Vagina (tissue), 2 donors: ENCODE results near the gene P3H1. TPM values are rescaled to one million over a fixed set of nuclear protein-coding genes. Genes with fewer than 3 reads are reported as not detected.

Experiments
- DNase-seq, 2 donors: peaks; one replicate each; pipeline ENCODE4 v3.0.0-alpha.2; 2017; ENCODE audit errors: extremely low spot score in 2 of 2
- H3K27ac ChIP-seq: fragments of 200-600 bp; sonication (generic); one replicate; pipeline ENCODE4 v1.5.1; 2019
- H3K27me3 ChIP-seq: fragments of 200-600 bp; sonication (generic); one replicate; pipeline ENCODE4 v1.5.1; 2019
- H3K36me3 ChIP-seq, 2 donors: fragments of 200-600 bp; sonication (generic); one replicate each; pipeline ENCODE4 v1.5.1; 2017 to 2019
- H3K4me1 ChIP-seq: fragments of 200-600 bp; sonication (generic); one replicate; pipeline ENCODE4 v1.5.1; 2019
- H3K4me3 ChIP-seq, 2 donors: fragments of 200-600 bp; sonication (generic); 1 replicate in 1 of 2; 2 replicates in 1 of 2; pipeline ENCODE4 v1.5.1; 2016 to 2019
- H3K9me3 ChIP-seq: fragments of 200-600 bp; sonication (generic); one replicate; pipeline ENCODE4 v1.5.1; 2019
- POLR2A ChIP-seq, 2 donors: fragments of 450-650 bp; IDR thresholded peaks; one replicate each; pipeline ENCODE4 v1.6.1; 2017; ENCODE audit warnings: antibody characterized with exemption in 2 of 2, mild to moderate bottlenecking in 2 of 2, moderate library complexity in 2 of 2
- POLR2AphosphoS5 ChIP-seq, 2 donors: sonication (generic); formaldehyde crosslinking; IDR thresholded peaks; one replicate each; pipeline ENCODE4 v1.9.0; 2017; ENCODE audit warnings: antibody characterized with exemption in 2 of 2, mild to moderate bottlenecking in 2 of 2, low read depth in 1 of 2; ENCODE audit not compliant: insufficient read depth in 1 of 2
- intact Hi-C: fragments of 100-400 bp; cut with DNase I; formaldehyde crosslinking; loops from one replicate; pipeline ENCODE4 v1.15.1; 2023
- total RNA-seq: library from RNA; depleted of rRNA; stranded (reverse); fragments of >200 nt; gene quantifications from one replicate; pipeline ENCODE4 v1.2.3, GENCODE V29; 2016
- TF ChIP-seq, protein P1 (sequence below), 3 experiments: fragments of 450-650 bp in 2 of 3; fragments of 200-600 bp in 1 of 3; sonication (generic) in 1 of 3; IDR thresholded peaks; one replicate each; pipeline ENCODE4 v1.5.1; 2017 to 2019; ENCODE audit warnings: antibody characterized with exemption in 3 of 3, mild to moderate bottlenecking in 2 of 3, moderate library complexity in 2 of 3

P3H1 gene
- total RNA-seq, 1 donor from 2014 or later: 40.5 TPM

DNA sequence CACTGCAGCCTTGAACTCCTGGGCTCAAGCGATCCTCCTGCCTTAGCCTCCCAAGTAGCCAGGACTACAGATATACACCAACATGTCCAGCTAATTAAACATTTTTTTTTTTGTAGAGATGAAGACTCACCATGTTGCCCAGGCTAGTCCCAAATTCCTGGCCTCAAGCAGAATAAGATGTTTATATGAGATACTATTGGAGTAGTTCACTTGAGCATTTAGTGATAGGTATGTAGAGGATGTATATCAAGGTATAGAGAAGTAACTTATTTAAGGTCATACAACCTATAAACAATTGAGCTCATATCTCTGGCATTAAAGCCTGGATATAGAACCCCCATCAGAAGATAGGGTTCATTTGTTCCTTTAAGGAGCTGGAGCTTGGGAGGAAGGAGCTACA, 13.3 kb upstream of the P3H1 start:
- Histone ChIP-seq H3K27ac (no peak overlapping the region), H3K4me1 (peaks cover 8% of the 10 kb centered on the region), H3K4me3 (no peak overlapping the region), H3K36me3 (peaks cover 0 to 27% of the 10 kb centered on the region in 2 donors), H3K27me3 (no peaks in the 10 kb centered on the region), H3K9me3 (no peaks in the 10 kb centered on the region)
- intact Hi-C loops: no loop called here
- no peak for DNase-seq
- no peak for TF ChIP-seq POLR2A (IDR thresholded peaks at IDR 0.05)
- TF ChIP-seq, protein P1, sequence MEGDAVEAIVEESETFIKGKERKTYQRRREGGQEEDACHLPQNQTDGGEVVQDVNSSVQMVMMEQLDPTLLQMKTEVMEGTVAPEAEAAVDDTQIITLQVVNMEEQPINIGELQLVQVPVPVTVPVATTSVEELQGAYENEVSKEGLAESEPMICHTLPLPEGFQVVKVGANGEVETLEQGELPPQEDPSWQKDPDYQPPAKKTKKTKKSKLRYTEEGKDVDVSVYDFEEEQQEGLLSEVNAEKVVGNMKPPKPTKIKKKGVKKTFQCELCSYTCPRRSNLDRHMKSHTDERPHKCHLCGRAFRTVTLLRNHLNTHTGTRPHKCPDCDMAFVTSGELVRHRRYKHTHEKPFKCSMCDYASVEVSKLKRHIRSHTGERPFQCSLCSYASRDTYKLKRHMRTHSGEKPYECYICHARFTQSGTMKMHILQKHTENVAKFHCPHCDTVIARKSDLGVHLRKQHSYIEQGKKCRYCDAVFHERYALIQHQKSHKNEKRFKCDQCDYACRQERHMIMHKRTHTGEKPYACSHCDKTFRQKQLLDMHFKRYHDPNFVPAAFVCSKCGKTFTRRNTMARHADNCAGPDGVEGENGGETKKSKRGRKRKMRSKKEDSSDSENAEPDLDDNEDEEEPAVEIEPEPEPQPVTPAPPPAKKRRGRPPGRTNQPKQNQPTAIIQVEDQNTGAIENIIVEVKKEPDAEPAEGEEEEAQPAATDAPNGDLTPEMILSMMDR (IDR thresholded peaks at IDR 0.05): no peak
- no peak for TF ChIP-seq POLR2AphosphoS5 (IDR thresholded peaks at IDR 0.05; ENCODE audit: insufficient read depth in 1 of 2, low read depth in 1 of 2)

DNA sequence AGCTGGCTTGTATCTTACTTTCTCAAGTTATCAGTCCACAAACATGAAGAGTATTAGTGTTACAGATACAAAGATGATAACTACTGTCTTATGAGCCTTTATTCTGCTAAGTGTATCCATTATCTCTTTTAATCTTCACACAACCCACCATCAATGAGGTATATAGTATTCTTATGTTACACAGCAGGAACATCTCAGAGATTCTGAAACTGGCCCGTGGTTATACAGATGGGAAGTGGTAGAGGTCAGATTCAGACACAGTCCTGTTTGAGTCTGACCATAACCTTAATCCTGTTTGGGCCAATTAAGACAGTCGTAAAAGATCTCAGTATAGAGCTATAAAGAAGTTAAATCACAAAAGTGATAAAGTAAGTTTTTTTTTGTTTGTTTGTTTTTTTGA, 12.9 kb upstream of the P3H1 start:
- intact Hi-C loops: no loop called here
- Histone ChIP-seq H3K9me3 (no peaks in the 10 kb centered on the region), H3K4me1 (peaks cover 3% of the 10 kb centered on the region), H3K4me3 (no peak overlapping the region), H3K36me3 (peaks cover 0 to 31% of the 10 kb centered on the region in 2 donors), H3K27ac (no peak overlapping the region), H3K27me3 (no peaks in the 10 kb centered on the region)
- no peak for TF ChIP-seq POLR2AphosphoS5 (IDR thresholded peaks at IDR 0.05; ENCODE audit: insufficient read depth in 1 of 2, low read depth in 1 of 2)
- TF ChIP-seq POLR2A (IDR thresholded peaks at IDR 0.05): no peak
- TF ChIP-seq, protein P1 (IDR thresholded peaks at IDR 0.05): no peak
- DNase-seq: no peak

DNA sequence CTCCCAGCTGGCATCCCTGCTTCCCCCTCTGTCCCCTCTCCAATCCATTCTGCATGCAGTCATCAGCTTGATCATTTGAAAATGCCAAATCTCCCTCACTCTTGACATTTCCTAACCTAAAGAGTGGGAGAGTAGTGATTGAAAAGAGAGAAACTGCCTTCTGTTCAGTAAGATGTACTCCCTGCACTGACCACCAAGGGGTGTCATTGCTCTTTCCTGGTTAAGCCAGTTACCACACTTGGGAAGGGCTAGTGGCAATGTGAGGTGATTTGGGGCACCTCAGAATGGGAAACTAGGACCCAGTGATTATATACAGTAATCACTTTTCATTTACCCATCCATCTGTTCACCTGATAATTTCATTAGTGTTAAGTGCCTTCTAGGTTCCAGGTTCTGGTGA, 11.0 kb upstream of the P3H1 start:
- intact Hi-C loops: no loop called here
- H3K36me3 ChIP-seq: peaks cover 0 to 39% of the 10 kb centered on the region in 2 donors
- H3K4me3 ChIP-seq: no peak overlapping the region

DNA sequence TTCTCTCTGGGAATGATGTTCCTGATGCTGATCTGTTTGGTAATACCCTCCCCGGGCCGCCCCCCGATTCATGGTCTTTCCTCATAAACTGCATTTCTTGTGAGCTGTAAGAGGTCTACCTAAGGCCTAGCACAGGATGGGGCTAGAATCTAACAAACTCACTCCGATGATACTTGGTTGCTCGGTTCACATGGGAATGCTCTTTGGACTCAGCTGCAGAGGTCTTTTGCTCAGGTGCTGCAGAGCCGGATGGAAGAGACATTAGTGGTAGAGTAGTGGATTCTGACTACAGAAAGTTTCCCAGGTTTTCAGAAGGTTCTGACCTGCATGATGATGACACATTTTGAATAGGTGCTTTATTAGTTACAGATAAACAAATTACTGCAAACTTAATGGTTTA, 9.7 kb upstream of the P3H1 start:
- intact Hi-C loops: no loop called here
- Histone ChIP-seq H3K4me1 (no peaks in the 10 kb centered on the region), H3K27ac (no peak overlapping the region), H3K9me3 (no peaks in the 10 kb centered on the region), H3K4me3 (no peak overlapping the region), H3K27me3 (no peaks in the 10 kb centered on the region), H3K36me3 (peaks cover 0 to 39% of the 10 kb centered on the region in 2 donors)
- TF ChIP-seq POLR2AphosphoS5 (IDR thresholded peaks at IDR 0.05; ENCODE audit: insufficient read depth in 1 of 2, low read depth in 1 of 2): no peak
- TF ChIP-seq, protein P1 (IDR thresholded peaks at IDR 0.05): no peak
- no peak for TF ChIP-seq POLR2A (IDR thresholded peaks at IDR 0.05)
- no peak for DNase-seq

More for the DNA sequence above, 11.0 kb upstream of the P3H1 start:
- DNase-seq: no peak
- Histone ChIP-seq H3K27me3 (no peaks in the 10 kb centered on the region), H3K27ac (no peak overlapping the region), H3K4me1 (no peaks in the 10 kb centered on the region), H3K9me3 (no peaks in the 10 kb centered on the region)
- TF ChIP-seq POLR2A (IDR thresholded peaks at IDR 0.05): no peak
- TF ChIP-seq, protein P1 (IDR thresholded peaks at IDR 0.05): peak; percentile 40 to 58 (median 44)
- no peak for TF ChIP-seq POLR2AphosphoS5 (IDR thresholded peaks at IDR 0.05; ENCODE audit: insufficient read depth in 1 of 2, low read depth in 1 of 2)

DNA sequence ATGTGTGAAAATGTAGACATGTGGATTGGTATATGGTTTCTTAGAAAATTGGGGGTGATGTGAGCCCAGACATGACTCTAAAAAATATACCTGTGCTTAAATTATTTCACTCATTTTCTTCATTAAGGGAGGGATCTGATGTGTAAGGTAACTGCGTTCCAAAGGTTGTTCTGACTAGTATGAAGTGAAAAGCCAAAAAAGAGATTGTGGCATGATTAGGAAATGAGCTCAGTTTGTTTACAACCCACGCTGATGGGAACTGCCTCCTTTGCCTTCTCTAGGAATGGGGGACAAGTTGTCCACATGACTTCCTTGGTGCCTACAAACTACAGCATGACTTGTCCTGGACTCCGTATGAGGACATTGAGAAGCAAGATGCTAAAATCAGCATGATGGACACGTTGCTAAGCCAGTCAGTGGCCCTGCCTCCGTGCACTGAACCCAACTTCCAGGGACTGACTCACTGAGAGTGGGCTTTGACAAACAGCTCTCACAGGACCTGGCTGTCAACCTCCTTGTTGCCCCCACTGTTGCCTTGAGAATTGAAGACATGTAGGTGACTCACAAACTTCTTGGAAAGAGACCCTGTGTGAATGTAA, 8.2 kb upstream of the P3H1 start:
- no peak for DNase-seq
- H3K9me3 ChIP-seq: no peaks in the 10 kb centered on the region
- TF ChIP-seq POLR2AphosphoS5 (IDR thresholded peaks at IDR 0.05; ENCODE audit: insufficient read depth in 1 of 2, low read depth in 1 of 2) (no peak), POLR2A (IDR thresholded peaks at IDR 0.05) (no peak)
- TF ChIP-seq, protein P1 (IDR thresholded peaks at IDR 0.05): no peak
- H3K27ac ChIP-seq: no peak overlapping the region
- no peak overlapping the region for H3K4me3 ChIP-seq
- H3K27me3 ChIP-seq: no peaks in the 10 kb centered on the region
- intact Hi-C loops: no loop called here
- peaks cover 0 to 39% of the 10 kb centered on the region in 2 donors for H3K36me3 ChIP-seq
- no peaks in the 10 kb centered on the region for H3K4me1 ChIP-seq
